ENCODE measurements around the gene GINS1.
"Not testable (repeated sequence)": the region's sequence is repeated elsewhere in the genome, so short reads cannot be mapped to it uniquely, and the experiment has no call there.

The GINS1 gene

GRCh38 chr20:25390538-25391528, 16.6 kb upstream of the GINS1 start, which contains the start of gene ABHD12:
Gene ABHD12 (minus strand): TSS chr20:25390835. CDS start chr20:25390703, 132 bp downstream.
- DNase-seq: peak; percentile 92

- no peak for DNase-seq
These were observed 13.2 kb upstream of the GINS1 start for GRCh38 chr20:25394276-25394675.

GRCh38 chr20:25394996-25395395, 12.5 kb upstream of the GINS1 start:
- no peak for DNase-seq

- DNase-seq: no peak
These were observed 10.4 kb upstream of the GINS1 start for GRCh38 chr20:25397096-25397495.

GRCh38 chr20:25397821-25398220, 9.7 kb upstream of the GINS1 start:
- DNase-seq: no peak

- no peak for DNase-seq
These were observed 9.0 kb upstream of the GINS1 start for GRCh38 chr20:25398376-25399036.

GRCh38 chr20:25399037-25399430, 8.4 kb upstream of the GINS1 start:
- DNase-seq: peak; percentile 33

- DNase-seq: not testable (repeated sequence)
These were observed 7.2 kb upstream of the GINS1 start for GRCh38 chr20:25400291-25400732.

- no peak for DNase-seq
These were observed 4.9 kb upstream of the GINS1 start for GRCh38 chr20:25402583-25402982.

- DNase-seq: no peak
These were observed 686 bp downstream of the GINS1 start for GRCh38 chr20:25408170-25408547.

- no peak for DNase-seq
These were observed 1.4 kb downstream of the GINS1 start for GRCh38 chr20:25408890-25409289.

- DNase-seq: no peak
These were observed 11.3 kb downstream of the GINS1 start for GRCh38 chr20:25418776-25419175.

- no peak for DNase-seq
These were observed 13.6 kb downstream of the GINS1 start for GRCh38 chr20:25421102-25421501.

- DNase-seq: no peak
These were observed 14.6 kb downstream of the GINS1 start for GRCh38 chr20:25422032-25422431.

- no peak for DNase-seq
These were observed 17.1 kb downstream of the GINS1 start for GRCh38 chr20:25424536-25424935.

GRCh38 chr20:25437153-25437581, 29.7 kb downstream of the GINS1 start:
- no peak for DNase-seq

- DNase-seq: no peak
These were observed 31.9 kb downstream of the GINS1 start for GRCh38 chr20:25439328-25439727.

GRCh38 chr20:25444556-25444955, 37.1 kb downstream of the GINS1 start:
- no peak for DNase-seq

- no peak for DNase-seq
These were observed 40.2 kb downstream of the GINS1 start for GRCh38 chr20:25447671-25448070.

- no peak for DNase-seq
These were observed 44.9 kb downstream of the GINS1 start for GRCh38 chr20:25452333-25452732.

GRCh38 chr20:25453035-25453810, 45.8 kb downstream of the GINS1 start:
- no peak for DNase-seq

GRCh38 chr20:25454153-25454900, 46.9 kb downstream of the GINS1 start:
- DNase-seq: no peak
